Measurements from ENCODE around the gene MARK3.
"Not testable (repeated sequence)": the region's sequence is repeated elsewhere in the genome, so short reads cannot be mapped to it uniquely, and the experiment has no call there.

The MARK3 gene

DNA sequence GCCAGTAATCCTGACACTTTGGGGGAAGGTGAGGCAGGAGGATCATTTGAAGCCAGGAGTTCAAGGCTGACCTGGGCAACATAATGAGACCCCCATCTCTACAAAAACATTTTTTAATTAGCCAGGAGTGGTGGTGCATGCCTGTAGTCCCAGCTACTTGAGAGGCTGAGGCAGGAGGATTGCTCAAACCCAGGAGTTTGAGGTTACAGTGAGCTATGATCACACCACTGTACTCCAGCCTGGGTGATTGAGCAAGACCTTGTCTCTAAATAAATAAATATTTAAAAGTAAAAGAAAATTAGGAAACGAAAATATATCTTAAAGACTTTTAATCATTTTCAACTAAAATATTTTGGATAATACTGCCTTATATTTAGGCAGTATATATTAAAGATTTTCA, 111.6 kb downstream of the MARK3 start:
- peak; percentile 10 for DNase-seq

DNA sequence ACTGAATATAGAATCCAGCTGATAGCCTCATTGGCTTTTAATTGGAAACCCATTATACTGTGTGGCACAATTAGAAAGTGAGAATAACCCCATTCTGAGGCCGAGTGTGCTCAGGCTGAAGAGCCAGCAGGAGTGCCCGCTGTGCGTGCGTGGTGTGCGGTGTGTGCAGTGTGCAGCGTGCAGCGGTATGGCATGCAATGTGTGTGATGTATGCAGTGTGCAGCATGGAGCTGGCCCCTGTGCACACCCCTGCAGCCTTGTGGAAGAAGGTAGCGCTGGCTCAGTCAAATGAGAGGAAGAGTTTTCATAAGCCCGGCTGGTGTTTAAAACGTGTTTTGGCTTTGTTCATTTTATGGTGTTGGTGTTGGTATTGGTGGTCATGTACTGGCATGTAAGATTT, 114.5 kb downstream of the MARK3 start:
- no peak for DNase-seq

DNA sequence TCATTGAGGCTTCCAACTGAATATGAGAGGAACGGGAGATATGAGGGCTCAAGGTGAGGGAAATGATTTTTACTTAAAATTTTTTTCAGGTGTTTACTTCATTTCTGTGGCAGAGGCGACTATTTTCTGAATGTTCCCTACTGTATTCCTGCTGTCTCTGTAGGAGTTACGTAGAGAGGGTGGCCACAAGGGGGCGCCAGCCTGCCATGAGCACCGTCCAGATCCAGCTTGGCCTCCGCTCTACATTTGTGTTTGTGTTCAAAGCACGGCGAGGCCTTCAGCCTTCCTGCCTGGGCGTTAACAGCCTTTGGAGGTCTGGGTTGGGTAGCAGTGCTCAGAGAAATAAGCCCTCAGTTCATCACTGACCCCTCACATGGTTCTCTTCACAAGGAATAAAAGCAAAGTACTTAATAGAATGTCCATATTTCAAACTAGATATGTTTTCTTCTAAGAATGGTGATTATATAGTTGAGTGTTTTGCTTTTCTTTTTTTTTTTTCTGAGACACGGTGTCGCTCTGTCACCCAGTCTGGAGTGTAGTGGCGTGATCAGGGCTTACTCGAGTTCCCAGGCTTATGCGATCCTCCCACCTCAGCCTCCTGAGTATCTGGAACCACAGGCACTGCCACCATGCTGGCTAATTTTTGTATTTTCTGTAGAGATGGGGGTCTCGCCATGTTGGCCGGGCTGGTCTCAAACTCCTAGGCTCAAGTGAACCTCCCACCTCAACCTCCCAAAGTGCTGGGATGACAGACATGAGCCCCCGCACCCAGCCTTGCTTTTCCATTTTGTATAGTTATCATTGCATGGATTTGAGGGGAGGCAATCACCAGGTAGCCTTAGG, 115.2 kb downstream of the MARK3 start:
- DNase-seq, result peak; percentile 91

DNA sequence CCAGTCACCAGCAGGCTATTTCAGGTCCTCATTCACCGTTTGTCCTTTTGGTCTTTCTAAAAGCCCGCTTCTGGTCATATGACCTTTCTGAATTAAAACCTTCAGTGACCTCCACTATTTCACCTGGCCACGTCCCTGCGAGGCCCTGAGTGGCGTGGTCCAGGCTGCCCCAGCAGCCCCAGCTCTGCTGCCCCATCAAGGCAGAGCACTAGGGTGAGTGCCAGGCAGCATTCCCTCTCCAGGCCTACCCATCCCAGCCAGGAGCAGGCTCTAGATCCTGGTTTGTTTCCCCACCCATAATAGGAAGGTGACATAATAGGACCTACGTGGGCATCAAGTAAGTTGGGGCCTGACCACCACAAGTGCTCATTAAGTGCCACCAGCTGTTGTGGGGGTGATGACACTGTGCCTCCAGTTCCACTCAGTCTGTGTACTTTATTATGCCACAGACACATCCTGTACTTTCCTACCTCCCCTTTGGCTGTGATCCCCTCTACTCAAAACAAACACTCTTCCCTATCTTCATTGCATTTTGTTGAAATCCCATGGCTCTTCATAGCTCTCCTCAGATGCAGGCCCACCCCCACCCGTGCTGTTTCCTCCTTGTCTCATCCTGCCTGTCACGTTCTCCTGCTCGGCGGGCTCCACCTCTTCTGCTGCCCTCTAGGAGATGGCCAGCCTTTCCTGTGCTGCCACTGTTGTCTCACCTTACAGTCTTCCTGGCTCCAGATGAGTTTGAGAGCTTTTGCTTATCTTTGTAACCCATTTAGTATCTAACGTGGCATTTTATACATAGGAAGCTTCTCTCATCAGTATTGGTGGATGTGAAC, 116.0 kb downstream of the MARK3 start:
- no peak for DNase-seq

DNA sequence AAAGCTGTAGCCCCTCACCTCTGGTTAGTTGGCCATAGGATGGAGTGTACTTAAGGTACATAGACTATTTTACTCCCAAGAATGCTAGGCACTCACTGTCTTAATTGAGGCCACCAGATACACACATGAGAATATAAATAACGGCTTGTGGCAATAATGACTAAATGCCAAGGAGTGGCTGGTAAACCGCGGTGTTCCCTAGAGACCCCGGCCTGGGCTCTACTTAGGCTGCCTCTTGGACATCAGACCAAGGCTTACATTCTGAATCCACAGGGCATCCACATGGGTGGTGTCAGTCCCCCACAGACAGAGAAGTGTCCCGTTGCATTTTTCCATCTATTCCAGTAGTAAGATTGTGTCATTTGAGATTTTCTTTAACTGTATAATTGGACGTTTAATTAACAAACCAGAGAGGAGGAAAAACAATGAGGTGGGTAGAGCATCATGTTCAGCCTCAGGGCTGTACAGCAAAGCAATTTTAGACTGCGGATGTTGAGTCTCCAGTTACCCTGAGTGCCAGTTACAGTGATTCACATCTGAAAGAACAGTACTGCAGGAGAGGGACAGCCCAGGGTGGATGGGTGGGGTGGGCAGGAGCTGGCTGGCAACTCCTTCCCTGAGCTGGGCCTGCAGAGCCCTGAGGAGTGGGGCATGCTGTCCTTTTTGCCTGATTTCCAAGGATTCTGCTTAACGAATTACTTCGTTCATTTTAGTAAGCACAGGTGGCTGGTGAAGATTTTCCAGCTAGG, 116.9 kb downstream of the MARK3 start:
- DNase-seq, result no peak

DNA sequence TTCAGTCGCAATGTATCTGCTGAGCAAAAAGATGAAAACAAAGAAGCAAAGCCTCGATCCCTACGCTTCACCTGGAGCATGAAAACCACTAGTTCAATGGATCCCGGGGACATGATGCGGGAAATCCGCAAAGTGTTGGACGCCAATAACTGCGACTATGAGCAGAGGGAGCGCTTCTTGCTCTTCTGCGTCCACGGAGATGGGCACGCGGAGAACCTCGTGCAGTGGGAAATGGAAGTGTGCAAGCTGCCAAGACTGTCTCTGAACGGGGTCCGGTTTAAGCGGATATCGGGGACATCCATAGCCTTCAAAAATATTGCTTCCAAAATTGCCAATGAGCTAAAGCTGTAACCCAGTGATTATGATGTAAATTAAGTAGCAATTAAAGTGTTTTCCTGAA, 117.7 kb downstream of the MARK3 start:
- peak; percentile 10 for DNase-seq

DNA sequence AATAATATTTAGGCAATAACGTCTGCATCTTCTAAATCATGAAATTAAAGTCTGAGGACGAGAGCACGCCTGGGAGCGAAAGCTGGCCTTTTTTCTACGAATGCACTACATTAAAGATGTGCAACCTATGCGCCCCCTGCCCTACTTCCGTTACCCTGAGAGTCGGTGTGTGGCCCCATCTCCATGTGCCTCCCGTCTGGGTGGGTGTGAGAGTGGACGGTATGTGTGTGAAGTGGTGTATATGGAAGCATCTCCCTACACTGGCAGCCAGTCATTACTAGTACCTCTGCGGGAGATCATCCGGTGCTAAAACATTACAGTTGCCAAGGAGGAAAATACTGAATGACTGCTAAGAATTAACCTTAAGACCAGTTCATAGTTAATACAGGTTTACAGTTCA, 118.1 kb downstream of the MARK3 start:
- DNase-seq, result peak; percentile 25

DNA sequence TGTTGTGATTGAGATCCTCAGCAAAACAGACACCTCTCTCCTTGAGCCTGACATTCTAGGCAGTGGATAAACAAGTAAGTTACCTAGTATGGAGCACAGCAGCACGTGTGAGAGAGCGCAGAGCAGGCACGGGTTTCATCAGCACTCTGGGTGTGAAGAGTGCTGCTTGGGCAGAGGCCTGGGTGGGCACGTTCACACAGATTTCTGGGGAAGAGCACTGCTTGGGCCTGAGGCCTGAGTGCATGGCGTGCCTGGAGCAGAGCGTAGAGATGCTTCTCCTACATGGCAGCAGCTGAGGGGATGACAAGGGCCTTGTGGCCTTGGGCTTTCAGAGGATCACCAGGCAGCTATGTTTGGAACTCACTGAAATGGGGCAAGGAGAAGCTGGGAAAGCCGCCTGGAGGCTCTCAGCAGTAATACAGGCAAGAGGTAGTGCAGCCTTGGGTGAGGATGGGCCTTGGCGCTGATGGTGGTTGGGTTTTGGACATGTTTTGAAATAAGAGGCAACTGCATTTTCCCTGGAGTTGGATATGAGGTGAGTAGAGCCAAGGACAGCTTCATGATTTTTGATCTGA, 119.9 kb downstream of the MARK3 start:
- DNase-seq, result peak; percentile 59

DNA sequence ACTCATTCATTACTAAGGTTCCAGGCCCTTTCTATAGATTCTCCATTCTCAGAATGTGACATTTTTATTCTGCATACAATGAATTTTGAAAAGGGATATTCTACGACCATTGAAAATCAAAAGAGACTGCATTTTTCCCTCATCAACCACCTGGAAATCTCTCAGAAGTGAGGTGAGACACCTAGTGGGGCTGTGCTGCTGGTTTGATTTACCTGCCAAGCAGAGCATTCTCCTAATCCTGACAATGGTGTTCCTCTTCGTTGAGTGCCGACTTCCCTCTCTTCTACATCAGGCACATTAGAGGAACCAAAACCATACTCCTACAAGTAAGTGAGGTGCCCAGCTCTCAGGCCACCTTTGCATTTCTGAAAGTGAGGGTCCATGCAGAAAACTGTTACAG, 122.5 kb downstream of the MARK3 start:
- no peak for DNase-seq

DNA sequence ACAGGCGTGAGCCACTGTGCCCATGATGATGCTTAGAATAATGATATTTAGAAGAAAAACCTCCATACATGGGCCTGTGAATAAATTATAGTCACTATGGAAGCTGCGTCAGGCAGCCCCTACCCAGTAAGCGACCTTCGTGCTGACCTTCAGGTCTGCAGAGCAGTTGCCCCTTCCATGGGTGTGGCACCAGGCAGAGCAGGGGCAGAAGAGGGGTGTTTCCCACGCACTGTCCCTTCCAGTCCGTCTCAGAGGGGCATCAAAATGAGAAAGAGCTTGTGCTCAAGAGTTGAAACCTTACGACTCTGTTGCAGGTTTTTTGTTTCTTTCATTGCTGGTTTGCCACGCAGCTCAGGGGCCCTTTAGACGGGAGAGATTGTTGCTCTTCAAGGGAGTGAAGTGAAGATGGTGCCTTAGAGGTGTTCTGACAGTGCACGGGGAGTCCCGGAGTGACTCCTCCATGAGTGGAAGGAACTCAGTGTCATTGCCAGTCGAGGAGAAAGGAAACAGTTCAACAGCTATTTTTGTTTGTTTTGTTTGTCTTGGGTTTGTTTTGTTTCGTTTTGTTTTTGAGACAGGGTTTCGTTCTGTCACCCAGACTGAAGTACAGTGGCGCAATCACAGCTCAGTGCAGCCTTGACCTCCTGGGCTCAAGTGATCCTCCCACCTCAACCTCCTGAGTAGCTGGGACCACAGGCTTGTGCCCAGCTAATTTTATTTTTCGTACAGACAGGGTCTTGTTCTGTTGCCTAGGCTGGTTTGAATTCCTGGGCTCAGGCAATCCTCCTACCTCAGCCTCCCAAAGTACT, 123.5 kb downstream of the MARK3 start:
- no peak for DNase-seq

DNA sequence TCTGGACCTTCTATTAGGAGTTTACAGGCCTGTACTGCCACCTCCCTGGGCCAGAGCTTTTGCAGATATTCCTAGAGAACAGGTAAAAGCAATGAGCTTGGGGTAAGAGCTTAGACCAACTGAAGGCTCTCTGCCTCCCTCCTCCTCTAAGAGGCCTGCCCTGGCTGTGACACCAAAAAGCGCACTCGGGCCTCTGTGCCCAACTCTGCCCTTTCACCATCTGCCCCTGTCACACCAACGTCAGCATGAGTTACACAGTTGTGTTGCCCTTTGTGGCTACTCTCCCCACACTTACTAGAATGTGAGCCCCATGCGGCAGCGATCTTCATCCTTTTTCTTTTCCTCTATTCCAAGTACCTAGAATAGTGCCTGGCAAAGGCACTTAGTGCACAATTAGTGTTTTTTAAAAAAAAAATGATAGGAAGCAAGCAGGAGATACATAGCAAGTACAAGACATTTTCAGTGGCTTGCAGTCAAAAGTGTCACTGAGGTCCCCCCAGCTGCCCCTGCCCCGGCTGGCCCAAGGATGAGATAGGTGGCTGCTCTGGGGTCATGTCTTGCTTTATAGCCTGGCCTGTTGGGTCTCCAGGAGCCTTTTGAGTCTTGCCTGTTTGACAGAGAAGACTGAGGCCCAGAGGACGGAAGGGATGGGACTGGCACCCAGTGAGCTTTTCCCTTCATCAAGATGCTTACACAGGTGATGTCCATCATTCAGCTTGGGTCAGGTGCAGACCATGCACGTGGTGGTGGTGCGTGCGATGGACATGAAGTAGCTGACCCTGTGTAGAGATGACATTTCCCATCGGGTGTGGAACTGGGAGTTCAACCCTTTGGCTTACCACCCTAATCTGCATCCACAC, 124.9 kb downstream of the MARK3 start:
- no peak for DNase-seq

DNA sequence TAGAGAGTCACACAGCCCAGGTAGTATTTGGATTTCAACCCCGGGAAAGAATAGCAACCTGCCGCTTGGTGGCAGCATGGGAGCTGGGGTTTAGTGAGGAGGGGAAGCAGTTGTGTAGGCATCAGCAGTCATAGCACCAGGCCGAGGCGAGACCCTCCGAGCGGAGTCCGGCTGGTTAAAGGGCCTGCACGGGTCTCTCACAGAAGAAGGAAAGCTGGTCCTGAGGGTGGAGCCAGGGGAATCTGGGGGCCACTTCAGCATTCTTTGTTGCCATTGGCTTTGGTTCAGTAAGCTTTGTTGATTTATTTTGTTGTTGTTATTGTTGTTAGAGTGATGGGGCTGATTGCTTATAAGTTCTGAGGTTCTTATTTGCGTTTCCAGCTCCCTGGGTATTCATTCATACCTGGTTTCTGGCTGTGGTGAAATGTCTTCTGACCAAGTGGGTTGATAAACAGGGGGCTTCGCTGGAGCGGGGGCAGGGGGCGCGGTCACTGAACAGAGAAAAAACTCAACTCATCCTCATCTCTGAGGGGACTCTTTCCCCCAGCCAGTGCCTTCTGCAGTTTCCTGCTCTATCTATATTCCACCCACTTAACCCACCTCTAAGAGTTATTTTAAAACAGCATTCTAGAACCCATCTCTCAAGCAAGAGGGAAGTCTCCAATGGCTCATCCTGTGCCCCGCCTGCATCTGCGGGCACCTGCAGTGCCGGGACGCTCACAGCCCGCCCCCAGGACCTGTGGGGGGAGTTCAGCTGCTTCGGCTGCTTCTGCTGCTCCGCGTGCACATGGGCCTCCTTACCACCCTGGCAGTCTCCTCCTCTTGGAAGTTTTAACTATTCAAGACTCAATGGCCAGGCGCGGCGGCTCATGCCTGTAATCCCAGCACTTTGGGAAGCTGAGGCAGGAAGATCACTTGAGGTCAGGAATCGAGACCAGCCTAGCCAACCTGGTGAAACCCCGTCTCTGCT, 125.8 kb downstream of the MARK3 start:
- DNase-seq, result no peak

DNA sequence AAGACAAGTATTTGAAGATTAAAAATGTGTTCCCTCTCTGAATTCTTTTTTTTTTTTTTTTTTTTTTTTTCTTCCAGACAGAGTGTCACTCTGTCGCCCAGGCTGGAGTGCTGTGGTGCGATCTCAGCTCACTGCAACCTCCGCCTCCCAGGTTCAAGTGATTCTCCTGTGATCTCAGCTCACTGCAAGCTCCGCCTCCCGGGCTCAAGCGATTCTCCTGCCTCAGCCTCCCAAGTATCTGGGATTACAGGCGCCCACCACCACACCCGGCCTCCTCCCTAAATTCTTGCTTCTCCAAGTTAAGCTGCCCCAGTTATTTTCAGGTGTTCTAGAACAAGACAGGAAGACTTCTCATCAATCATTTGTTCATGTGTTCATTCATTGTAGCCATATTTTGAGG, 127.0 kb downstream of the MARK3 start:
- DNase-seq, result not testable (repeated sequence)

DNA sequence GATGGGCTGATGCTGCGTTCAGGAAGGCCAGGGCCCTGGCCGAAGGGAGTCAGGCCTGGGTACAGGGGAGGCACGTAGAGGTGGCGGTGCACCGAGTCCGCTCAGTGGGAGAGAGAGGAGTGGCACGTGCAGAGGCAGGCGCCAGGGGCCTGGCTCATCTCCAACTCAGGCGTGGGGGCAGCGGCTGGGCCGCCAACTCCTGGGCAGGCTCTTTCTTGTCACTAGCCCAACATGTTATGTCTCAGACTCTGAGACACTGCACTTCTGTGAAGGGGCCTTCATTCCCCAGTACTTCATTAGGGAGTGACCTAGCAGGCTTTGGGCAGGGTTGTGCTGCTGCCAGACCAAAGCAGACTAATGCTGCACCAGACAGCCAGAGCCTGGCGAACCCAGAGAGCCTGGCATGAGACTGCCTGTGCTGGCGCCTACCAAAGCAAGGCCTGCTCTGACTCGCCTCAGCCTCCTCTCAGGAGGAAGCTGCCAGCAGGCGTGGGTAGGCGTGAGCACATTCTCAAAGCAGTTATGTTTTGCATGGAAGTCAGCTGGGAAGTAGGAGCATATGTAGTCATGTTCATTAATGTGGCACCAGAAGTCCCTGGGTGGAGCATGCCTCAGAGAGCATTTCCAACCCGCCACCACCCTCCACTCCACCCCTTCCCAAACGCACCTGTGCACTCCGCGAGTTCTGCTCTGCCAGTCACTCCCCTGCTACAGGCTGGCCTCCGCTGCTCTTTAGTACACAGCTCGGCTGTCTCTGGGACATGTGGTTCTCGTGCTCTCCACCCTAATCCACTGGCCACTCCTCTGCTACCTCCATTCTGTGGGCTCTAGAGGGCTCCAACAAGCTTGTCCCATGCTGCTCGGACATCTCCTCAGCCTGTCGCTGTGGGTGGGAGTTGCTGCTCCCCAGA, 127.7 kb downstream of the MARK3 start:
- no peak for DNase-seq

DNA sequence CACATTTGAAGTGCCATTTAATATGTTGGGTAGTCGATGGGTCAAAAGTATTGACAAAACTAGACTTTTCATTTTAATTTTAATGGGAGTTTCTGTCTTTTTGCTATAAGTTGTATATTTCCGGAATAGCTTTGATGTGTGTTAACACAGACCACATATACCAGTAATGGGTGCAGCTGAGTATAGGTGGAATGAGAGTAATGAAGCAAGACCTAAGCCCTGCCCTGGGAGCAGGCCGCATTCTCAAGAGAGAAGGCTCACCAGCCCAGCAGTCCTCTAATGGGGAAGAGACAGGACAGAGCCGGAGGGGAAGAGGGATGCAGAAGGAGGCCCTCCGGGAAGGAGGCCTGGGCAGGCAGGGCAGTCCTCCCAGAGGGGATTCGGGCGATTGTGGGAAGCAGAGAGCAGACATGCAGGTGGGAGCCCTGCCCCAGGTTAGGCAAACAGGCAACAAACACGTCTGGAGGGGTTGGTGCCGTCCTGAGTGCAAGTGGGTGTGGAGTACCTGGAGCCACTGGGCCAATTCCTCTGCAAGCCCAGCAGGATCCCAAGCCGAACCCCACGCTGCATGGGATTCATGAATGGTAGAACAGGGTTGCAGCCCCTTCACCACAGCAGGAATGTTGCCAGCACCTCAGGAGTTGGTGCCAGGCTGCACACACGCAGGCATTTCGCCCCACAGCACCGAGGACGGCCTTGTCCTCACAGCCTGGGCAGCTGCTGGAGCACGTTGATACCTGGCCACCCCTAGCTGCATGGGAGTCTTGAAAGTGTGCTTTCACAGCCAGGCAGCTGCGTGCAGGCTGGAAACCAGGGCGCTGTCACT, 129.6 kb downstream of the MARK3 start:
- no peak for DNase-seq

DNA sequence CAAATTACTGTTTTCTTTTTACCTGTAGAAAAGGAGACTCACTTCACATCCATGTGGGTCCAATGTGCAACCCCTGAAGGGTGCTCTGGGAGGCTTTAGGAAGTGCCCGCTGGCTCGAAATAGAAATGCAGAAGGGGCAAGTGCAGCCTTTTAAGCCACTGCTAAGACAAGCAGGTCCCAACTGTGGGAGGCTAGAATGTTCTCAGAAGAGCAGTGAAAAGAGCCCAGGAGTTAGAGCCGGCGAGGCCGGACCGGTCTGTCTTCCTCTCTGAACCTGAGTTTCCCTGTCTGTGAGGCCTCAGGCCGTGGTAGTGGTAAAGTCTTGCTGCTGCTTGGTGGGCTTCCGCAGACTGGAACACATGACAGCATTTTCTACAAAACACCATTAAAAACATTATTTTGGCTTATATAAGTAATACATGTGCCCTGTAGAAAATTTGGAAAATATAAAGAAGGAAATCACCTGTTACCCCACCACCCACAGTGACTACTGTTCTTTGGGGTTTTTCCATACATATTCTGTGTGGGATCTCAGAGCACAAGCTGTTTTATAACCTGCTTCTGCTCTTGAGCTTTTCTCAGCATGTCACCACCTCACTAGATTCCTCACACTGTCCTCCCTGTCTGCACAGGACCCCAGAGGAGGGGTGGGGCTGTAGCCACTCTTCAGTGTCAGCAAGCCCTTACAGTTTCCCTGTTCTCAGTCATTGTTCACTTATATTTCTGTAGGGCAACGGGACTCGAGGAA, 131.4 kb downstream of the MARK3 start:
- peak; percentile 56 for DNase-seq

DNA sequence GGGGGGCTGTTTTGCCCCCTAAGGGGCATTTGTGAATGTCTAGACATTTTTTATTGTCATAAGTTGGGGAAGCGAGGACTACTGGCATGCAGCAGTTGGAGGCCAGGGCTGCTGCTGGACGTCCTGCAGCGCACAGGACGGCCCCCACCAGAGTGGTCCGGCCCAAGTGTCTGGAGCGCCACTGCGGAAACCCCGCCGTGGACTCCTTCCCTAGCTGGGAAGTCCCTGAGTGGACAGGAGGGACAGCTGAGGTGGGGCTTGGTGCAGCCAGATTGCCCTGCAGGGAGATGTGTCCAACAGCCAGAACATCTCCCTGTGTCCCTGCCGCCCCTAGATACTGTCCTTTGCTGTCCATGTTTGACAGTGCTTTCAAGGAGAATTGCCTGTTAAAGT, 132.0 kb downstream of the MARK3 start:
- peak; percentile 57 for DNase-seq
